Gastroesophageal sphincter (tissue), 4 donors: ENCODE results near the gene MEA1. TPM values are rescaled to one million over a fixed set of nuclear protein-coding genes. Genes with fewer than 3 reads are reported as not detected.

Source experiments
- ATAC-seq: fragments of 150-250 bp; one replicate; pipeline ENCODE4 v1.9.1; 2016; ENCODE audit warnings: mild to moderate bottlenecking, moderate library complexity
- H3K27ac ChIP-seq, 4 donors: fragments of 200-600 bp; sonication (generic) in 3 of 4; 1 replicate in 3 of 4; 2 replicates in 1 of 4; pipeline ENCODE4 v1.5.1; 2016 to 2019
- H3K27me3 ChIP-seq: fragments of 200-600 bp; sonication (generic); one replicate; pipeline ENCODE4 v1.5.1; 2019
- H3K36me3 ChIP-seq, 2 donors: fragments of 200-600 bp; sonication (generic); one replicate each; pipeline ENCODE4 v1.5.1; 2019; ENCODE audit warnings: control low read depth in 1 of 2
- H3K4me1 ChIP-seq, 3 donors: fragments of 200-600 bp; sonication (generic); 1 replicate in 2 of 3; 2 replicates in 1 of 3; pipeline ENCODE4 v1.5.1; 2016 to 2019; ENCODE audit warnings: control low read depth in 2 of 3
- H3K4me3 ChIP-seq, 2 donors: fragments of 200-600 bp; sonication (generic); one replicate each; pipeline ENCODE4 v1.5.1; 2019; ENCODE audit warnings: mild to moderate bottlenecking in 1 of 2, moderate library complexity in 1 of 2
- H3K9me3 ChIP-seq, 3 donors: fragments of 200-600 bp; sonication (generic); one replicate each; pipeline ENCODE4 v1.5.1; 2017 to 2019; ENCODE audit warnings: control low read depth in 2 of 3
- EP300 ChIP-seq: sonication (generic); formaldehyde crosslinking; IDR thresholded peaks from one replicate; pipeline ENCODE4 v1.6.1; 2017; ENCODE audit warnings: antibody characterized with exemption, mild to moderate bottlenecking
- POLR2A ChIP-seq, 2 donors: fragments of 450-650 bp; IDR thresholded peaks; one replicate each; pipeline ENCODE4 v1.6.1; 2017; ENCODE audit warnings: antibody characterized with exemption in 2 of 2, mild to moderate bottlenecking in 2 of 2, moderate library complexity in 1 of 2
- POLR2AphosphoS5 ChIP-seq: sonication (generic); formaldehyde crosslinking; IDR thresholded peaks from one replicate; pipeline ENCODE4 v1.6.1; 2017; ENCODE audit warnings: antibody characterized with exemption
- WGBS, 2 donors: methylation state at CpG; one replicate each; pipeline ENCODE4 v1.1.5; 2018; ENCODE audit warnings: low coverage in 1 of 2; 5-methylcytosine and 5-hydroxymethylcytosine counted together
- total RNA-seq, 4 donors: library from RNA; depleted of rRNA; stranded (reverse); fragments of >200 nt; gene quantifications; one replicate each; pipeline ENCODE4 v1.1.0, GENCODE V29; 2016
- TF ChIP-seq, protein P1 (sequence below), 4 experiments: fragments of 200-600 bp in 2 of 4; fragments of 450-650 bp in 2 of 4; sonication (generic) in 1 of 4; IDR thresholded peaks; one replicate each; pipeline ENCODE4 v1.5.1; 2017 to 2019; ENCODE audit warnings: antibody characterized with exemption in 4 of 4, mild to moderate bottlenecking in 2 of 4, moderate library complexity in 2 of 4

MEA1 gene
- total RNA-seq, 4 donors from 2014 or later = 56.0 to 62.1 (median 58.3) TPM

DNA sequence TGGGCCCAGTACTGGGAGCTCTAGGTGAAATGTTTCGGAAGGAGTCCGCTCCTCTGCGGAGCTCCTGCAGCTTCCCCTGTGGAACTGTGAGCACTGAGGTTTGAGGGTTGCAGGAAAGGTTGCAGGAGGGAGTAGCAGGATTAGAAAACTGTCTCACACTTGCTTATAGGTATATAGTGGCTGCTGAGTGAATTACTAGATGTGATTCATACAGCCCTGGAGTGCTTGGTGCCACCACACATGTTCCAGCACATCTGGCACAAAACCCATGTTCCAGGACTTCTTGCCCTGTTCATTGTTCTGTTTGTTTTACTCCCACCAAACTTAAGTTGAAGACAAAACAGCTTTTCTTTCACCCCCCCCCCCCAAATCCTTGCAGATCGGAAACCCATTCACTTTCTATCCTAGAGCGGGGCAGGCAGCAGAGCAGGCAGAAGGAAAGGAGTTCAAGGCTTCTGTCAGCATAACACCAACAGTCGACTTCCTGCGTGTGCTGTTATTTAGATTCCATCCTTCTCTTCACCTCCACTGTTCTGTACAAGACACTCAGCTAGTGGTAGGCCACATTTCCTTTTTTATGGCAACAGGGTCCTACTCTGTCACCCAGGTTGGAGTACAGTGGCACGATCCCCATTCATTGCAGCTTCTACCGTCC lies 34.1 kb downstream of the MEA1 start:
- Histone ChIP-seq H3K9me3 (no peaks in the 10 kb centered on the region), H3K4me3 (peak overlapping the region; percentile 62 to 97), H3K36me3 (no peaks in the 10 kb centered on the region), H3K4me1 (peaks cover 0 to 48% (median 15%) of the 10 kb centered on the region in 3 donors), H3K27me3 (no peaks in the 10 kb centered on the region), H3K27ac (peak overlapping the region; percentile 60 to 94 (median 88))
- WGBS, 2 donors = 32 to 45% methylated on average over 4 to 6 of the region's 9 CpGs
- peak; percentile 3 for ATAC-seq
- TF ChIP-seq POLR2A (IDR thresholded peaks at IDR 0.05) (no peak), POLR2AphosphoS5 (no peak), EP300 (no peak)
- TF ChIP-seq, protein P1, sequence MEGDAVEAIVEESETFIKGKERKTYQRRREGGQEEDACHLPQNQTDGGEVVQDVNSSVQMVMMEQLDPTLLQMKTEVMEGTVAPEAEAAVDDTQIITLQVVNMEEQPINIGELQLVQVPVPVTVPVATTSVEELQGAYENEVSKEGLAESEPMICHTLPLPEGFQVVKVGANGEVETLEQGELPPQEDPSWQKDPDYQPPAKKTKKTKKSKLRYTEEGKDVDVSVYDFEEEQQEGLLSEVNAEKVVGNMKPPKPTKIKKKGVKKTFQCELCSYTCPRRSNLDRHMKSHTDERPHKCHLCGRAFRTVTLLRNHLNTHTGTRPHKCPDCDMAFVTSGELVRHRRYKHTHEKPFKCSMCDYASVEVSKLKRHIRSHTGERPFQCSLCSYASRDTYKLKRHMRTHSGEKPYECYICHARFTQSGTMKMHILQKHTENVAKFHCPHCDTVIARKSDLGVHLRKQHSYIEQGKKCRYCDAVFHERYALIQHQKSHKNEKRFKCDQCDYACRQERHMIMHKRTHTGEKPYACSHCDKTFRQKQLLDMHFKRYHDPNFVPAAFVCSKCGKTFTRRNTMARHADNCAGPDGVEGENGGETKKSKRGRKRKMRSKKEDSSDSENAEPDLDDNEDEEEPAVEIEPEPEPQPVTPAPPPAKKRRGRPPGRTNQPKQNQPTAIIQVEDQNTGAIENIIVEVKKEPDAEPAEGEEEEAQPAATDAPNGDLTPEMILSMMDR (IDR thresholded peaks at IDR 0.05) = no peak

DNA sequence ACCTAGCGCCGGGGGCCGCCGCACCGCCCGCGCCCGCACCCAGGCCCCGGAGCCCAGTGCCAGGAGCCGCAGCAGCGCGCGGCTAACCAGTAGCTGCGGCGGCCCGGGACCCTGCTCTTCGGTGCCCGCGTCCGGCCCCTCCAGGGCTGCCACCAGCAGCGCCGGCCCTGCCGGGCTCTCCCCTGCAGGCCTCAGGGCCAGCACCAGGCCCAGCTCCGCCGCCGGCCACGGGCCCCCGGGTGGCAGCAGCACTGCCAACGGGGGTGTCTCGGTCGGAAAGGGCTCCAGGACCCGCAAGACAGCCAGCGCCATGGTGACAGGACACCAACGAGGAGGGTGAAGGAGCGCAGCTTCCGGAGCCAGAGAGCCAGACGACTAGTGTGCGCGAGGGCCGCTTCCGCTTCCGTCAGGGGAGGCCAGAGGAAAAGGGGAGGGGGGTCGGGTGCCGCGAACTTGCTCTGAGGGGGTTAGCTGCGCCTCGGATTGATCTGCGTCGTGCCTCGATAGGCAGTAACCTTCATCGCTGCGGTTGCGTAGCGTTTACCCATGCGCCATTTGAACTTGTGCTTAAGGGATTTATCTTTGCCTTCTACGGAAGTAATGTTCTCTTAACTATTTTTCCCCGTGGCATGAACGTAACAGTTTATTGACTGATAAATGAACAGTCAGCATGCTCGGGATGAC lies 34.8 kb downstream of the MEA1 start, which contains the start of gene PEX6:
Gene PEX6 (minus strand): TSS at position 343 of the 684 bp plus-strand sequence. CDS start 31 bp downstream, at position 312.
- peak in 1 of 2 donors; percentile 68 for TF ChIP-seq POLR2A (IDR thresholded peaks at IDR 0.05)
- TF ChIP-seq EP300 = no peak
- TF ChIP-seq, protein P1 (IDR thresholded peaks at IDR 0.05) = peak in 1 of 4 experiments; percentile 3
- TF ChIP-seq POLR2AphosphoS5 = peak; percentile 52
- Histone ChIP-seq H3K36me3 (no peaks in the 10 kb centered on the region), H3K27me3 (no peaks in the 10 kb centered on the region), H3K4me3 (peak within 1 kb of the TSS; percentile 62 to 97), H3K4me1 (peaks cover 0 to 48% (median 15%) of the 10 kb centered on the region in 3 donors), H3K27ac (peak within 1 kb of the TSS; percentile 60 to 94 (median 88)), H3K9me3 (no peaks in the 10 kb centered on the region)
- 0 to 1% methylated on average over 15 to 21 of the region's 59 CpGs for WGBS, 2 donors
- peak; percentile 90 for ATAC-seq

DNA sequence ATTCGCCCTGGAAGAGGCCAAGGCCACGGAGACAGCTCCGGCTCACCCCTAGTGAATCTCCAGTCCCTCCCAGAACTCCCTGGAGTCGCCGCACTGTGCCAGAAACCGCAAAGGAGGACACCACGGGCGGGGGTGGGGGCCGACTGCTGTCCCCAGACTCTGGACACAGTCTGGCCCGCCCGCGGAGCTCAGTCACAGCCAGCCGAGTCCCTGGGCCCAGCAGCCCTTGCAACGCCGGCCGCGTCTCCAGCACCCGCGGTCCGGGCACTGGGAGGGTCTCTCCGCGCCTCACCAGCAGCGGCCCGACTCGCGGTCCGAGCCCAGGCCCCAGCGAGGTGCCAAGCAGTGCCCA lies 35.3 kb downstream of the MEA1 start:
- WGBS, 2 donors = no CpG with 5 or more reads among the region's 28 CpGs
- H3K9me3 ChIP-seq = no peaks in the 10 kb centered on the region
- peak; percentile 40 for ATAC-seq
- H3K36me3 ChIP-seq = no peaks in the 10 kb centered on the region
- TF ChIP-seq POLR2A (IDR thresholded peaks at IDR 0.05) = no peak
- TF ChIP-seq, protein P1 (IDR thresholded peaks at IDR 0.05) = no peak
- no peak for TF ChIP-seq POLR2AphosphoS5
- no peak for TF ChIP-seq EP300
- peak overlapping the region; percentile 62 to 97 for H3K4me3 ChIP-seq
- no peaks in the 10 kb centered on the region for H3K27me3 ChIP-seq
- peaks cover 0 to 43% (median 11%) of the 10 kb centered on the region in 3 donors for H3K4me1 ChIP-seq
- H3K27ac ChIP-seq = peak overlapping the region; percentile 60 to 94 (median 88)

DNA sequence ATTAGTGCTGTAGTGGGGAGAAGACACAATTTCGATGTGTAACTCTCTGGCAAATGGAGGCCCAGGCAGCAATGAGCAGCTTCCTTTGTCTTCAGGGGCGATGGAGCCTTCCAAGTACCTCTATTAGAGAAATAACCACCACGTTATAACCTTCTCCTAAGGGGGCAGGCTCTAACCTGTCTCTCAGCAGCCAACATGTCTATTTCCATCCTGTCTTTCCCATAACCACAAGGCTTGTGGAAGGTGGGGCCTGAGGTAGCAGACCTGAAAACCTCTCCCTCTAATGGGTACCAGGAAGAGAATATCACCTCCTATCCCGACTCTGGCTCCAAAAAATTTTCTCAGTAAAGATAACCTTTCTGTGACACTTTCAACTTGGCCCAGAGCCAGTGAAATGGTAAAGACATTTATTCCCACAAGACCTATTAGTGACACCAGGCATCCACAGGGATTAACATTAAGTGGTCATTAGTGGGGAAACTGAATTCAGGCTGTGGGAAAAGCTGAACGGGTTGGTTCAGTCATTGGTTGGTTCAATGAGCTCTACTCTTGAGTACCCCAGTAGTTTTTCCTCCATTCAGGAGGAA lies 38.7 kb downstream of the MEA1 start:
- whole genome bisulfite sequencing, 2 donors = 46 to 97% methylated on average over 2 to 3 of the region's 5 CpGs
- Histone ChIP-seq H3K9me3 (no peaks in the 10 kb centered on the region), H3K36me3 (peaks cover 0 to 3% of the 10 kb centered on the region in 2 donors), H3K27ac (no peak overlapping the region), H3K4me1 (peaks cover 0 to 38% (median 10%) of the 10 kb centered on the region in 3 donors), H3K27me3 (no peaks in the 10 kb centered on the region), H3K4me3 (no peak overlapping the region)
- no peak for ATAC-seq
- TF ChIP-seq, protein P1 (IDR thresholded peaks at IDR 0.05) = no peak
- no peak for TF ChIP-seq EP300
- TF ChIP-seq POLR2AphosphoS5 = no peak
